ENCODE measurements around the gene NSG2.

Gene NSG2

DNA sequence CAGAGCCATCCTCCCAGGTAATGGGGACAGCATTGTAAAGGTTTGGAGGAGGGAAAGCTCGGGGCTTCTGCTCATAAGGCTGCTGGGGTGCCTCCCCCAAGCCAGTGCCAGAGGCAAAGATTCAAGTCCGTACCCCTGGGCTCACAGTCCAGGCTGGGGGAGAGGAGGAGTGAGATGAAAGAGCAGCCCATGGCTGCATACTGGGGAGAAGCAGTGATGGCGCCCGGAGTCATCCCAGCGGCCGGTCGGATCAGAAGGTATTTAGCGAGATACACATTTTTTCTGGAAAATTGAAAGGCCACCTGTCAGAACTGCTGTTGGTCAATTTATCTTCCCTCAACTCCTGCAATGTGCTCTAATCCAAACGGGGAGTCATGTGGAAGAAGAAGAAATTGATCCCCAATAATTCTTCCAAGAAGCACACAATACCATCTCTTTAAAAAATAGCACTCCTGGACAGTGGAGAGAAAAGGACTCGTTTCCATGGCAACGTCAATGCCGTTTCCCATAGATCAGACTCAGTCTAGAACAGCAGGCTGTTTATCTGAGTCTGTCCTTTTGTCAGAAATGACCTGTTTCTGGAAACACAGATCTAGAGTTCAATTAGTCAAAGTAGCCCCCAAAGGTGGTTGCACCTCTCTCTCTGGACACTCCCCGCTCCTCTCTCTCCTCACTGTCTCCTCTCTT is 65.9 kb downstream of the NSG2 start:
- H3K4me3 ChIP-seq (replicated peaks; ENCODE audit: low read depth, low read length), result no peak overlapping the region
- H3K36me3 ChIP-seq (ENCODE audit: control insufficient read depth, insufficient read depth, low read length), result no peaks in the 10 kb centered on the region
- no peak for DNase-seq (ENCODE audit: extremely low read depth, insufficient read length)
- TF ChIP-seq, protein P1, sequence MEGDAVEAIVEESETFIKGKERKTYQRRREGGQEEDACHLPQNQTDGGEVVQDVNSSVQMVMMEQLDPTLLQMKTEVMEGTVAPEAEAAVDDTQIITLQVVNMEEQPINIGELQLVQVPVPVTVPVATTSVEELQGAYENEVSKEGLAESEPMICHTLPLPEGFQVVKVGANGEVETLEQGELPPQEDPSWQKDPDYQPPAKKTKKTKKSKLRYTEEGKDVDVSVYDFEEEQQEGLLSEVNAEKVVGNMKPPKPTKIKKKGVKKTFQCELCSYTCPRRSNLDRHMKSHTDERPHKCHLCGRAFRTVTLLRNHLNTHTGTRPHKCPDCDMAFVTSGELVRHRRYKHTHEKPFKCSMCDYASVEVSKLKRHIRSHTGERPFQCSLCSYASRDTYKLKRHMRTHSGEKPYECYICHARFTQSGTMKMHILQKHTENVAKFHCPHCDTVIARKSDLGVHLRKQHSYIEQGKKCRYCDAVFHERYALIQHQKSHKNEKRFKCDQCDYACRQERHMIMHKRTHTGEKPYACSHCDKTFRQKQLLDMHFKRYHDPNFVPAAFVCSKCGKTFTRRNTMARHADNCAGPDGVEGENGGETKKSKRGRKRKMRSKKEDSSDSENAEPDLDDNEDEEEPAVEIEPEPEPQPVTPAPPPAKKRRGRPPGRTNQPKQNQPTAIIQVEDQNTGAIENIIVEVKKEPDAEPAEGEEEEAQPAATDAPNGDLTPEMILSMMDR (IDR thresholded peaks at IDR 0.05; ENCODE audit: insufficient read depth, low read length, poor library complexity, severe bottlenecking), result no peak
- no peaks in the 10 kb centered on the region; the same call in 1 of the 2 replicates for H3K27me3 ChIP-seq (replicated peaks; ENCODE audit: control insufficient read depth, insufficient read depth, low read length)

DNA sequence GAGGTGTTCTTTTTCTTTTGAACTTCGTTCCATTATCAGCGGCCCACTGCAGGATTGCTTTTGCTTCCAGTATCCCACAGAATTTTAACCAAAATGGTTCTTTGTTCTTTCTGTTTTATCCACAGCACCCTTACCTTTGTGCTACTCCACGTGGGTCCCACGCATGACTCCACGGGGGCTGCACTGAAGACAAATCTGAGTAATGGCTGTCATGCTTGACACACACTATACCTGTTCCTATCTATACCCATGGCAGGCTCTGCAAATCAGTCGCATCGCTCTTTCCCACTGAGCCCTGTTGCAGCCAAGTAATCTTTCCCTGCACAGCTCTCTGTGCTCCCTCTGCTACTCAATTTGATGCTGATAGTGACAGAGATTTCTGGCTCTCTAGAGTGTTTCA is 69.7 kb downstream of the NSG2 start:
- Histone ChIP-seq H3K27me3 (replicated peaks; ENCODE audit: control insufficient read depth, insufficient read depth, low read length) (no peaks in the 10 kb centered on the region; the same call in 1 of the 2 replicates), H3K36me3 (ENCODE audit: control insufficient read depth, insufficient read depth, low read length) (no peaks in the 10 kb centered on the region), H3K4me3 (replicated peaks; ENCODE audit: low read depth, low read length) (no peak overlapping the region)
- TF ChIP-seq, protein P1 (IDR thresholded peaks at IDR 0.05; ENCODE audit: insufficient read depth, low read length, poor library complexity, severe bottlenecking), result no peak
- DNase-seq (ENCODE audit: extremely low read depth, insufficient read length), result no peak

DNA sequence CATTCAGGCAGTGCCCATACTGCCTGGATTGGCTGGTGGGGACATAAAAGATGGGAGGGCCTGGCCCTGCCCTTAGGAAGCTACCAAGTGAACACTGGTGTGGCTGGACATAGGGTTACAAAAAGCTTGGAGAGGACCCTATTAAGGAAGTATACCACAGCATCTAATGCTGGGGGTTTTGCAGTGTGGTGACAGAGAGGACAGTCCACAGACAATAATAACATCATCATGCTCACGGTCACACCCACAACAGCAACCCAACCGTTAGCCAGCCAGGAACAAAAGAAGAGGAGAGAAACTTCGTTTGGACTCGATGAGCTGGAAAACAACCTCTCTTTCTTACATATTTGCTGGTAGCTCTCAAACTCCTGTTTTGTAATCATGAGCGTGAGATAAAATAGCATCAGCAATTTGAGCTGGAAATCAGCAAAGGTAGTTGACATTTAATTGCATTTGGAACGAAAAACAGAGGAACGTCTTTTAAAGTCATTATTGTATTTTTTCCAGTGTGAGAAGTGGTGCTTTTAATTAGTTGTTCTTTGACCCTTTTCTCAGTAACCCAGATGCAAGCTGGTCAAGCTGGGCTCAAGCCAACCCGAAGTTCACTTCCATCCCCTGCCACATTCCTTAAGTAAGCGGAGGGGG is 73.4 kb downstream of the NSG2 start:
- TF ChIP-seq, protein P1 (IDR thresholded peaks at IDR 0.05; ENCODE audit: insufficient read depth, low read length, poor library complexity, severe bottlenecking), result no peak
- H3K4me3 ChIP-seq (replicated peaks; ENCODE audit: low read depth, low read length), result no peak overlapping the region
- H3K27me3 ChIP-seq (replicated peaks; ENCODE audit: control insufficient read depth, insufficient read depth, low read length), result no peaks in the 10 kb centered on the region; the same call in 1 of the 2 replicates
- no peaks in the 10 kb centered on the region for H3K36me3 ChIP-seq (ENCODE audit: control insufficient read depth, insufficient read depth, low read length)
- DNase-seq (ENCODE audit: extremely low read depth, insufficient read length), result no peak

DNA sequence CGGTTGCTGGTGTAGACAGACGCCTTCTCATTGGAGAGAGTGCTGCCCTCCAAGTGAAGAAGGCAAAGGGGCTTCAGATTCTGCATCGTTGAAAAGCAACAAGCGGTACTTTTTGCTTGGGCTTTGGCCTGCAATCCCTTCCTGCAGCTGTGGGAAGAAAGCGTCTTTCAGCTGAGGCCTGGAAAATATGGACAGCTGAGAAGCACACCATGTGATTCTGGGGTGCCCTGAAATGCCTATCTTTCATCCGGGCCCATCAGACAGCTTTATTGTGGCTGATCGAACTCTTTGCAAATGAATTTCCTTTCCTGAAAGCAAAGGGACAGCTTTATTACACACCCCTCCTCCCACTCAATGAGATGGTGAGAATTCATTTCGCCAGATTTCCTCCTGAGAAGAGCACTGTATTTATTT is 74.0 kb downstream of the NSG2 start:
- no peaks in the 10 kb centered on the region for H3K36me3 ChIP-seq (ENCODE audit: control insufficient read depth, insufficient read depth, low read length)
- no peak for DNase-seq (ENCODE audit: extremely low read depth, insufficient read length)
- H3K27me3 ChIP-seq (replicated peaks; ENCODE audit: control insufficient read depth, insufficient read depth, low read length), result no peaks in the 10 kb centered on the region; the same call in 1 of the 2 replicates
- TF ChIP-seq, protein P1 (IDR thresholded peaks at IDR 0.05; ENCODE audit: insufficient read depth, low read length, poor library complexity, severe bottlenecking), result no peak
- H3K4me3 ChIP-seq (replicated peaks; ENCODE audit: low read depth, low read length), result no peak overlapping the region

DNA sequence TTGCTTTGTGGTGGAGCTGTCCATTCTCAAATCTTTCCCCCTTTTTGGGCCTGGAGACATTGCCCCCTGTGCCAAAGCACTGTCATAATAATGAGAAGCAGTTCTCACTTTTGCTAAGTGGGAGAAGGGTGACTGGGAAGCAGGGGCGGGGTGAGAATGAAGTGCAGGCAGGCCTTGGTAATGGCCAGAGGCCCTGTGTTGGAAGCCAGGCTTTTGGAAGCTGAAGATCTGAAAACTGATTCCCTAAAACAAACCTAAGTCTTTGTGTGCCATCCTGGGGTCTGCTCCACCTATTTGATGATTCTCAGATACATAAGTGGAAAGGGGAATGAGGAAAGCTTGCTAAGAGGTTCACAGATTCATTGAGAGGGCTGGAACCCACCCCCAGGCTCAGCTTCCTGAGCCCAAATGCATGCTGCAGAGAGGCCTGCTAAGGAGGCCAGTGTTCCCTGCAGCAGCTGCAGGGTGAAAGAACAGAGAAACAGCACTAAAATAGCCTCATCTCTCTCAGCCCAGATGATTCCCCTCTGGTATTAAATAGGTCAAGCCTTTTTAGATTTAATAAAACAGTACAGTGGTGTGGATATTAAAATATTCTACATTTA is 75.0 kb downstream of the NSG2 start:
- TF ChIP-seq, protein P1 (IDR thresholded peaks at IDR 0.05; ENCODE audit: insufficient read depth, low read length, poor library complexity, severe bottlenecking), result no peak
- DNase-seq (ENCODE audit: extremely low read depth, insufficient read length), result no peak
- no peaks in the 10 kb centered on the region for H3K36me3 ChIP-seq (ENCODE audit: control insufficient read depth, insufficient read depth, low read length)
- H3K4me3 ChIP-seq (replicated peaks; ENCODE audit: low read depth, low read length), result no peak overlapping the region
- H3K27me3 ChIP-seq (replicated peaks; ENCODE audit: control insufficient read depth, insufficient read depth, low read length), result no peaks in the 10 kb centered on the region; the same call in 1 of the 2 replicates
